HG03159 (cell line): Measurements from ENCODE around the gene GYPA.
"Not testable (repeated sequence)": the region's sequence is repeated elsewhere in the genome, so short reads cannot be mapped to it uniquely, and the experiment has no call there.

Experiments used
- ATAC-seq: cut with Tn5 transposase; IDR thresholded peaks from one replicate; pipeline ENCODE4 v1.9.1; 2021; ENCODE audit warnings: mild to moderate bottlenecking, moderate library complexity; ENCODE audit not compliant: unreplicated experiment

Gene GYPA

DNA sequence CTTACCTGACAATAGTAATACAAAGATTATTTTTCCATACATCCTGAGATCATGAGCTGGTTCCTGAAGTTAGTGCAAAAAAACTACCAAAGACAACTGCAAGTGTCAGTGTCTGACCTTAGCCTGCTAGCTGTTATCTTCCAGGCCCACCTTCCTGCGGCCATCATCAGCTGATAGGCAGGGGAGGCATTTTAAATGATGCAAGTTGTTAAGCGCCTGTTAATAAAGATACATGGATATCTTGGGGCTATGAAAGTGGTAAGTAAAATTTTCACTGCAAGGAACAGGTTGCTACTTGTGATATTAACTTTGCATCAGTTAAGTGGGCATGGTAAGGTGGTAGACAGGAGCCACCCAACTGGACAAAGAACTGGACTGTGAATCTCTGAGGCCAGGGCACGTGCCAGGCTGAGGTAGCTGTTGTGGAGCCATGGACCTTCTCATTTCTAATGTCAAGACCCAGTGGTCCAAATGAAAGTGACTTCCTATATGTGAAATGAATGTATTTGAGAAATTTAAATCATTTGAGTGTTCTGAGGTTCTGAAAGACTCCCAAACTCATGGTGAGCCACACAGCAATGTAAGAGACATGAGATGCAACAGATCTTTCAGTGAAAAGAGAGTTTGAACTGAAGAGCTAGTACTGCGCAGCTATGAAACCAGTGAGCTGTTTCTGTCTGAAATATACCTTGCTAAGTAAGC, at the start of gene GYPA:
GYPA (minus strand) TSS at position 125 of the 702 bp plus-strand sequence; CDS start at position 42, 83 bp downstream.
- ATAC-seq, result not testable (repeated sequence)

DNA sequence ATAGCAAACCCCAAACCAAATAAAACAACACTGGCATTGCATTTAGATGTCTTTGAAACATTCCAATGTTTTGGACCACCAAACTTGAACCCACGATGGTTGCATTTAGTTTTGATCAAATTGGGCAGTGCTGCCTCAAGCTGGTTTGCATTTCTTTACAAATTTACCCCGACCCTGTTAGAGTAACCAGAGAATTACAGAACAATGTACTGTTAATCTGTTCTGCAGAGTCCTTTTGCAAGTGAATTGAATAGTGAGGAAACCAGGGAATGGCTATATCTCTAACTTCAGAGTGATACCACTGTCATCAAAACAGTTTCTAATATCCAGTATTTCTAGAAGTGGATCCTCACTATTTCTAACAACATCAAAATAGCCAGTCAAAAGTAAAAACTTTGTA, 49.5 kb upstream of the GYPA start:
- no peak for ATAC-seq

DNA sequence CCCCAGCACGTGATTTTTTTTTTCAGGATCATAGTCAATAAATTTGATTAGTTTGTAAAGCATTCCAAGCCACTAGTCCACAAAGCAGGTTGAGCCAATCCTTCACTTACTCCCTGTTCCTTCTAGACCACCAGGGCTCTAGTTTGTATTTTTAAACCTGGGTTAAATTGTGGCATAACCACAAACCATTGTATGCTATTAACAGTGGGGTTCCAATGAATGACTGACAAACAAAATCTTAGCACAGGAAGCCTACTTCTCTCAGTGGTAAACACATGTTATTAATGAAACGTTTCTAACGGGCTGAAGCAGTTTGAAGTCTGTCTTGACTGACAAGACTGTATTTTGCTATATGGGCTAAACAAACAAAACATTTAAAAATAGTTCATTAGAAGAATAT, 48.6 kb upstream of the GYPA start:
- peak; percentile 60 for ATAC-seq

DNA sequence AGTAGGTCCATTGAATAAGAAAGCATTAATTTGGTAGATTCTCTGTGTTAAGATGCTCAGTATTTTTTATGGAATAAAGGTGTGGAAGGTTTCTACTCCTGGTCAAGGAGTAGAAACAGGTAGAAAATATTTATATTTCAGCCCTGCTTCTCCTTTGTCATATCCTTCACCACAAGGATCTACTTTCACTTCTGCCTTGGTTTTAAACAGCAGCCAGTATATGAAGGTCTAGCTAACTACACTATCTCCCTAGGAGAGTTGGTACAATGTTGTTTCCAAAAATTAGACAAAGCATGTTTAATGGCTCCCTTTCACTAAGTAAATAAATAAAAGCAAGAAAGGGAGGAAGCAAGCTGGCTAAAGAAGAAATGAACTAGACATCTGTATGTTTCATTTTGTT, 44.6 kb upstream of the GYPA start:
- ATAC-seq, result no peak

DNA sequence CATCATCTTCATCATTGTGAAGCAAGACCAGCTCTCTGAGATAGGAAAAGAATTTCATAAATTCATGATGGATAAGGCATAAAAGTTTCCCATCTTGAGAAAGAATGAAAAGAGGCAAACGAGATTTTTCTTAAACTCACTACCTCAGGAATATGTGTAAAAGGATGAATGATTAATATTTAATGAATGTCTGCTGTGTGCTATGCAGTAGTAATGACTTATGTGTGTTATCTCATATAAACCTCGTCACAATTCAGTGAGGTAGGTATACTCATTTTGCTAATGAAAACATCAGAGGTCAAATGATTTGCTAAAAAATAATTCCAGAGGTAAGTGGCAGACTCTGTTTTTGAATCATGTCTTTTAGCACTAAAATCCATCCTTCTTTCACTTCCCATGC, 42.6 kb upstream of the GYPA start:
- no peak for ATAC-seq

DNA sequence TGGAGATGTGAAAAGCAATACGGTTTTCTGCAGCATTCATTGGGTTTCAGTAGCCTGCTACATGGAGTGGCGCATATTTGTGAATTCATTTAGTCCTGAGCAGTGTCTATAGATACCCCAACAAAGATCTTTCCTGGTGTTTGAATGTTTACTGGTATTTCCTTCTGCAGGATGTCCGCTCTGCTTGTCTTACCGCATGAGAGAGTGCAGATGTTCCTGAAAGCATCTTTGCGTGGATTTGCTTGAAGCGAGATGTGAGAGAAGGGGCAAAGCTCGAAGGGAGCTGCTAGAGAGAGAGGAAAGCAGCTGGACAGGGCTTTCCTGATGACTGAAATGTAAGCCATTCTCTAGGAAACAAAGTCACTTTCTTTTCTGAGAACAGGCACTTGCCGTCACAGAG, 40.9 kb upstream of the GYPA start:
- ATAC-seq, result no peak

DNA sequence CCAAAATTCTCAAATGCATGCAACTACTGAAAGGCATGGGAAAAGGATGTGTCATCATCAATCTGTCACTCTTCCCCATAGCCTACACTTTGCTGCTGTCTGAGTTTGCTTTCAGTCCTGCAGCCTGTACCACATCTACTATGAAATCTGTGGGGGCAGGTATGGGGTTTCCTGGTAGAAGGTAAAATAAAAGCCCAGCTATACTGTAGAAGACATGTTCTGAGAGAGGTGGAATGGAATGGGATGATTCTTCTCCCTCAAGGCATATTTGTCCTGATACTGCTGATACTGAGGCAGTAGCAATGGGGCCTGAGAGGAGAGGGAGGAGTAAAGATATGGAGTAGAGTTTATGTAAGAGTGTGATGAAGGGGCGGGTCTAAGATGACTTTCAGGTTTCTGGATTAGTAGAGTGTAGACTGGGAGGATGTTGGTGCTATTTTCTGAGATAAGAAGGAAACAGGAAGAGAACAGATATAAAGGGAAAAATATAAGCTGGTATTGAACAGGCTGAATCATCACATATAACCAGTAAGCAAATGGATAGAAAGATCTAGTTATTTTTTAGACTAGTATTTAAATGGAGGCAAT, 38.7 kb upstream of the GYPA start:
- ATAC-seq, result no peak

DNA sequence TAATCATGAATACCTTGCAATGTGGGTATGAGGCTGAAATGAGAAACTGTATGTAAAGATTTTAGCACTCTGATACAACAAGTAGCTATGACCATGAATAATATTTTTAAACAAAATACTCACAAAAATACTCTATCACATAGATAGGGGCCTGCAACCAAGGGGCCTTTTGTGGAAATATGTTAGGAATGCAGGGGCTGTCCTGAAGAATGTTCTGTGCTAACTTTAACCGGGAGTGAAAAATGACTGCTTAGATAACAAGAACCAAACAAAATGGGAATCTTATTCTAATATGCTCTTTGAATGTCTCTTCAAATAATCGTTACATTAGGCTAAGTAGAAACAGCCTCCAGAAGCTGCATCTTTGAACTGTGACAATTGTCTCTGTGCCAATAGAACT, 37.9 kb upstream of the GYPA start:
- no peak for ATAC-seq

DNA sequence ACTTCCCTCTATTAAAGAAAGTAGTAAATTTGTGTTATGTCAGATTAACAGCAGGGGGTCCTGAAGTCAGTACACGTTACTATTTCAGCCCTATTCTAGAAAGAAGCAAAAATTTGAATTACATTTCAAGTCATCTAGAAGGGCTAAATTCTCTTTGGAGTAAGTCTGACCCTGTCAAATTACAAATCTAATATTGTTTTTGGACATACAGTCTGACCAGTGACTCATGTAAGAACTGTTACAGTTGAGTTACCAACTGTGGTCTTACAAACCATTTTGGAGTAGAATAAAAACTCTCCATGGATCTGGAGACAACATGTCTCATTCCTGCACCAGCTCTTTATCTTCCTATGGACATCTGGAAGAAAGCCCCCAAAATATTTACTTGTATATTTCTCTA, 36.0 kb upstream of the GYPA start:
- ATAC-seq, result no peak

DNA sequence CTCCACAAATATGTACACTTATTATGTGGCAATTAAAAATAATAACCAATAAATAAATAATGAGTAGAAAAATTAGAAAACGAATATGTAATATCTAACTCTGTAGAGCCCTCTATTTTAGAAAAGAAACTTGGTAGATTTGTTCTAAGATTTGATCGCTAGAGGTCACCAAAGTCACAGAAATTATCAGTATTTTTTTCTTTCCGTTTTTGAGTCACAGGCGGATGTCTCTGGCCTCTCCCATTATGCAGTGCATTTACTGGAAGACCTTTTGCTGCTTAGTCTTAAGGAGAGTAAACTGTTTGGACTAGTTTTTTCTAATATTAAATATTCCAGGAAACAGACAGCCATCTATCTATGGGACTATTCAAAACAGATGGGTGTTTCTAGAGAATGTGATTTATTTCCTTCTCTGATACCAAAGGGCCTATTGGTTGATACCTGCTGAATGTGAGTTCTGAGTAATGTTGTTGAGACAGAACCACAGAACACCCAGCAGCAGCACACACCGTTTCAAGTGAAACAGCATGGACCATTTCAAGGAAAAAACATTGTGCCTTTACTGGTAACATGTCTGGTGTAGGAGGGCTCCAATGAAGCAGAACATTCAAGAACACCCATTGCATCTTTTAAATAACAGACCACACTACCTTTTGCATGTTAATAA, 34.0 kb upstream of the GYPA start:
- ATAC-seq, result peak; percentile 79

DNA sequence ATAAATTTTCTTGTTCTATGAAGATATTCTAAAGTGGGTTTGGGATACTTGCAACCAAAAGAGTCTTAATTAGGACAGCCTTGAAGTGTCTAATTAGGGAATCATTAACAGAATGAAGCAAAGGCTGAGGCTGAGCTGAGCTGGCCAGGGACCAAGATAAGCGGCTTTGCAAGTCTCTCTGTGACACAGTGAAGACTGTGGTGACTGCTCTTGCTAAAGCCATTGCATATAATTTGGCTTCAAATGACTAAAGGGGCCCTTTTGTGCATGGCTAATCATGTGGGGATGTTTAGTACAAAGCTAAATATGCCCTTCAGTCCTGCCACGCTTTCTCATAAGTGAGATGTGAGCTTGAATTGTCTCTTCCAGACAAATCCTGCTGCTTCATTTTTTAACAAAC, 31.2 kb upstream of the GYPA start:
- ATAC-seq, result no peak

DNA sequence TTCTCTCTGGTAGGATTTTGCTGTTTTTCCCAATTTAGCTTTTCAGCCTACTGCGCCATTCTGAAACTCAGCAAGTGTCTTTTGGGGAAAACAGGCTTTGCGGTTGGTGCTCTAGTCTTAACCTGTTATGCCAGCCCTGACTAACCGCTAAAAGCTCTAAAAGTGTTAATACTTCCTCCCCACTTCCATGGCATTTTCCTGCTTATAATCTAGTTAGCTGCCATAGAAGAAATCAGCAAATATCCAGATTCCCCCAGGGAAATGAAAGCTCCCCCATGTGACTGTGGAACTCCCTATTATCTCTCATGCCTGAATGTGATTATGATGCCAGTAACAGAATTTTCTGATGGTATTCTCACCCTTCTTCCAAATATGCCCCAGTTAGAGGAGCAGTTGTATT, 28.7 kb upstream of the GYPA start:
- ATAC-seq, result no peak

DNA sequence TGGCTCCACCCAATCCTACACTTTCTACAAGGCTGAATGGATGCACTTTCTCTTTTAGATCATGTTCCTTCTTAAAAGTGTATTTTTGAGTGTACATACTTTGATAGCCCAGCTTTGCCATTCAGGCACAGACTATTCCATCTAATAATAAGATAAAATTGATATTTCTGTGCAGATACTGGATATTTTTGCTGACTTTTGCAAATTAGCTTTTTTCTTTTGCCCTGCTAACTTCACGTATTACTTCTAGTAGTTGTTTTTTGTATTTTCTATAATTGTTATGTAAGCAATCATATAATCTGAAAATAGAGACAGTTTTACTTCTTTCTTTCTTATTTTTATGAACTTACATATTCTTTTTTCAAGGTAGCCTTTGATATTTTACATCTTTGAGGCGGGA, 13.5 kb upstream of the GYPA start:
- no peak for ATAC-seq

DNA sequence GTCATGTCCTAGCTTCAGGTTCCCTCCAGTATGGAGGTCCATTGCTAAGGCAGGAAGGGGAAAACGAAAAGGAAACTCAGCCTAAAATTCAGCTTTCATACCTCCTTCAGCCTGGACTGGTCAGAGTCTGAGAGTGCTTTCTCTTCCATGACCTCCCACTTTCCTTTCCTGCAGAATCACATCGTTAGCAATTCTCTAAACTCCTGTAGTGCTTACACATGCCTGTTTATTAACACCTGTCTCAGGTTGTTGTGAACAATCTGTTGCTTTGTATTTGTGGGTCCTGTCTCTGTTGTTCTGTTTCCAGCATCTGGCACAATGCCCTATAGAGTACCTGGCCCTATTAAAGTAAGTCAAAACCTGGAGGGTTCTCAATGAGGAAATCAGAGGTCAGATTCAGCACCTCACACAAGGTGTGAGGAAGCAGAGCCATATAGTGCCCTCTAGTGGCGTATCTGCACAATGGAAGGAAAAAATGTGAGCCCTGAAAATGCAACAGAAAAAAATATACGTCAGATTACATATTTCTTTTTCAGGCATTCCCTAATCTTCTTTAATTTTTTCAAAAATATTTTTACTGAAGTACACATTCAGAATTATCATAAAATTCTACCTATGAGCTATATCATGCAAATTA, 2.3 kb upstream of the GYPA start:
- ATAC-seq, result peak; percentile 91

DNA sequence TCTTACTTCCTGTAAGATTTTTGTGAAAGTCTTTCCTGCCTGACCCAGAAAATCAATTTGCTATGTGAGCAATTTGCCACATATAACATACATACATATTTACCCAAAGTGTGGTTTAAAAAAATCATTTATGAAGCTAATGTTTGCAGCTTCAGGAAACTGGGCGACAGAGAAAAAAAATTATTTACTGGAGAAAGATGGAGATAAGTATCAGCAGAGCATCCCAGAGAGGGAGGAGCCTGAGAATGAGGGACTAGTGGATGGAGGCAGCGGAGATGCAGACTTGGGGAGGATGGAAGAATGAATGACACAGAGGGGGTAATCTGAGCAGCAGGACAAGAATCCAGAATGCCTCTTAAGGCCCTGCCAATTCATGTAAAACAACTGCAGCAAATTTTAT, 975 bp upstream of the GYPA start:
- ATAC-seq, result no peak

DNA sequence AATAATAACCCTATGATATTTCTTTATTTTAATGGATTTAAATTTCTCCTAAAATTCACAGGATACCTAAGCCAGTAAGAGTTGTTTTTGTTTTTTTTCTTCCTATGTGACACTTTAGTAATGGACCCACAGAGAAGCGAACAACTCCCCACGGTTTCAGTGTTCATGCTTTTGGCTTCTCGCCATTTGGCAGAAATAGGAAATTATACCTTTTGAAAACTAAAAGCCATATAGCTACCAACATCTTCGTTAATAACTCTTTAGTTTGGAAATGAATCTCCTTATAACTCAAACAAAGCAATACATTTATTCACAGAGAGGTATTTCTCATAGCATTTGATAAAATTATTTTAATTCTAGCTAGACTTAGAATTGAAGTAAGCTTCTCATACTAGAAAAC, 527 bp downstream of the GYPA start:
- not testable (repeated sequence) for ATAC-seq

DNA sequence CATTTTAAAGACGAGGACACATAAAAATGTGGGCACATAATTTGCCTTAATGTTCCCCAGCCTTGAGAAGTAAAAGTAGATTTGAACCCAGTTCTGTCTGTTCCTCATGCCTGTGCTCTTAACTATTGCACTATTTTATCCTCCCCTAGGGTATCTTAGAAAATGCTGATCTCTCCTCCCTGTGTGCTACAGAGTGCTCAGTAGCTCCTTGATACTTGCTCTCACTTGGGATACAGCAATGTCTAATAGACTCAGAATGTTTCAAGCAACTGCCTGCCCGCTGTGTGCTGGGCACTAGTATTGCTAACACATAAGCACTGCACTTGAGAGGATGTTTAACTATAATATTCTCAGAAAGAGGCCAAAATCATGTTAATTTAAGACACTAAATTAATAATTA, 971 bp downstream of the GYPA start:
- ATAC-seq, result not testable (repeated sequence)

DNA sequence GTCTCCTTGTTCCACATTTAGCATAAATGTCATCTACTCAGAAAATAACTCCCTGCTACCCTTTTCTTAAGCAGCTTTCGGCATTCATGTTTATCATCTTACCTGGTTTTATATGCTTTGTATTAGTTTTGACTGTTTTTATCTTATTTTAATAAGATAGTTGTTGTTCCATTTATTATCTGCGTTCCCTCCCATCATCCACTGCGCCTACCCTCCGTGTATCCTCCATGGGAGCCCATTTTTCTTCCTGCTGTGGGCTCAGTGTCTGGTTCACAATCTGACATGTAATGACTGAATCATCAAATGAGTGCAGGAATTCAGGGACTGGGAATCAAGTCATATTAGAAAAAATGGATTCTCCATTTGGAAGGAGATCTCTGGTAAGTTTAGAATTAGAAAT, 2.3 kb downstream of the GYPA start:
- ATAC-seq, result not testable (repeated sequence)

DNA sequence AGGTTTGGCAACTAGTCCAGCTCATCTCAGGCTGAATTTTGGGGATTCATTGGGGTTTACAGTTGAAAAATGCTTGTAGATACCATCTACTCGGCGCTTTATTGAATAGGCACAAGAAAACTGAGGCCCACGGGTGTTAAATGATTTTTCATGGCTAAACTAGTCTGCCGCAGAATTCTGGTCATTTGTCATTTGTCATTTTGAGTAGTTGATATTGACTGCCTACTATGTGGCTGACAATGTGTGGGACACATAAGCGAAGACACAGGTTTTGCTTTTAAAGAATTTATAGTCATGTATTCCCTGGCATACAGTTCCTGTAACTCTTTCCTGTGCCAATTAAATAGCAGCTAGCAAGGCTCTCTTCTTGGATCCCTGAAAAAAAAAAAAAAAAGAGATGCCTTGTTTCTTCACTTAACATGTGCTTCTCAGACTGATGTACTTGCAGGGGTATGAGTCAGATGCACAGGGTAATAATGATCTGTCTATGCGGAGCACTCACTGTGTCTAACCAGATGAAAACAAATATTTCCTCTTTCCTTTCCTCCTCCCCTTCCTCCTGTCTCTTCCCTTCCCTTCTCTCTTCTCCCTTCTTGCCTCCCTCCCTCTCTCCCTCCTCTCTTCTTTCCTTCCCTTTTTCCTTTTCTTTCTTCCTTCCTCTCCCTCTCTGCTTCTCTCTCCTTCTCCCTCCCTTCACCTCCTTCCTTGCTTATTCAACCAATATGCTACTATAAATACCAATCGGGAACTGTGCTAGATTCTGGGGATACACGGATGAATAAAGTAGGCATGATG, 3.2 kb downstream of the GYPA start:
- ATAC-seq, result not testable (repeated sequence)

DNA sequence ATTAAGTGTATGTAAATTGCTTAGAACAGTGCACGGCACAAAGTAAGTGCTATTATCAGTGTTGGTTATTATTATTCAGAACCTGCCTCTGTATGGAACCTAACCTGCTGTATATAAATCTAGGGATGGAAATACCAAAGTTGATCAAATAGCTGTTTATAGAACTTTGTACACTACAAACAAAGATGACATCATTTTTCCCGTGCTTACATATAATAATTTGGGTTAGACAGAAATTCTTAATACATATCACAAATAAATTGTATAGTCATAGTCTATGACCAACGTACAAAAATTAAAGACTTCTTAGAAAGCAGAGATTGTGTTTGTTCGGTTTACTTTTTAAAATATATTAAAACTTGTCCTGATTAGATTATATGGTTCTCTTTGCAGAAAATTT, 4.3 kb downstream of the GYPA start:
- ATAC-seq, result not testable (repeated sequence)

DNA sequence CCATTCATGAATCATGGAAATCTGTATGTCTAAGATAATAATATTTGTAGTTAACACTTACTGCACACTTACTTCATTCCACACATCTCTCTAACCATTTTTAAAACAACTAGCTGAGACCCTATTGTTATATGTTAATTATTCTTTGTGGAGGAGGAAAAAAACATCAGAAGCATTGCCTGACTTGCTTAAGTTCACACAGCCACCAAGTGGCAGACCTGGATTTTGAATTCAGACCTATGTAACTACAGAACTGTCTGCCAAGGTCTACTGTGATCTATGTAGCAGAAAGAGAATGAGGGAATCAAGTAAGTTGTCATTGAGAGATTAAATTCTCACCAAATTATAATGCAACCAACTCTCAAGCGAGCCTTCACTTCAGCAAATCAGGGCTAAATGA, 10.4 kb downstream of the GYPA start:
- not testable (repeated sequence) for ATAC-seq
